C4-2B (cell line): ENCODE results near the gene SP1.

ENCODE experiments used
- CTCF ChIP-seq: fragments of 450-650 bp; conservative IDR thresholded peaks from 2 replicates; pipeline ENCODE4 v1.5.1; 2017; ENCODE audit warnings: mild to moderate bottlenecking
- ZFX ChIP-seq: fragments of 450-650 bp; IDR thresholded peaks from 2 replicates; pipeline ENCODE4 v1.6.1; 2017

- TF ChIP-seq ZFX, result no peak
- no peak for TF ChIP-seq CTCF
These were observed 81.1 kb downstream of the SP1 start for GRCh38 chr12:53461059-53461458.
